Measurements from ENCODE around the gene ALX3. TPM values are rescaled to one million over a fixed set of nuclear protein-coding genes. Genes with fewer than 3 reads are reported as not detected.

ALX3 gene
- total RNA-seq, 4 donors from 2014 or later = not detected

DNA sequence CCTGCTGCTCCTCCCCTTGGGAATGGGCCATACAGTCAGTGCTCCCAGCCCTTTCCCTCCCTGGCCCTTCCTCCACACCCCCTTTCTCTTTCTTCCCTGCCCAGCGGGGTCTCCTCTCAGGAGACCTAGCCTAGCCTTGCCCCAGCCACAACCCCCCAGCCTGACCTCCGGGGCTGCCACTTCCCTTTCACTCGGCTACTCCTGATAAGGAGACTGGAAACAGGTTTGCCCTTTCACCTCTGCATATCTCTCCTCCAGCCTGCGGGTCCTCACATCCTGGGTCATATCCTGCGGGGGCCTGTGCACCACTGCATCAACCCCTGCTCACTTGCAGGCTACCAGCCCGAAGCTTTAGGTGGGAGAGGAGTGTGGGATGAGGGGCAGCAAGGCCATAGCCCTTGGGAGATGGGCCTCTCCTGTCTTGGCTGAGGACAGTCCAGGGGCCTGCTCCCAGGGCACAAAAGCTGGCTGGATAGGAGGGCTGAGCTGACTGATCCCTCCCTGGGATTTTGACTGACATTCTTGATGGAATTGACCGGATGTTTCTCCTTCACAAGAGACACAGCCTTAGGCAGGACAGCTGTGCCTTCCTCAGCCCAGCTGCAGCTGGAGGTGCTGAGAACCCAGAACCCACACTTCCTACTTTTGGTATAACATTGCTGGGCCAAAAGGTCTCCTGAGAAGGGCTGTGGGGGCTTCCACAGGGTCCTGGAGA, 19.2 kb upstream of the ALX3 start:
- Histone ChIP-seq H3K4me1 (no peaks in the 10 kb centered on the region), H3K36me3 (no peaks in the 10 kb centered on the region), H3K4me3 (replicated peaks in 1 of 3) (no peak overlapping the region), H3K9me3 (no peaks in the 10 kb centered on the region), H3K27ac (no peak overlapping the region), H3K27me3 (no peaks in the 10 kb centered on the region)
- 61 to 73% methylated on average over 6 to 7 of the region's 7 CpGs for WGBS, 2 donors
- TF ChIP-seq, protein P1, sequence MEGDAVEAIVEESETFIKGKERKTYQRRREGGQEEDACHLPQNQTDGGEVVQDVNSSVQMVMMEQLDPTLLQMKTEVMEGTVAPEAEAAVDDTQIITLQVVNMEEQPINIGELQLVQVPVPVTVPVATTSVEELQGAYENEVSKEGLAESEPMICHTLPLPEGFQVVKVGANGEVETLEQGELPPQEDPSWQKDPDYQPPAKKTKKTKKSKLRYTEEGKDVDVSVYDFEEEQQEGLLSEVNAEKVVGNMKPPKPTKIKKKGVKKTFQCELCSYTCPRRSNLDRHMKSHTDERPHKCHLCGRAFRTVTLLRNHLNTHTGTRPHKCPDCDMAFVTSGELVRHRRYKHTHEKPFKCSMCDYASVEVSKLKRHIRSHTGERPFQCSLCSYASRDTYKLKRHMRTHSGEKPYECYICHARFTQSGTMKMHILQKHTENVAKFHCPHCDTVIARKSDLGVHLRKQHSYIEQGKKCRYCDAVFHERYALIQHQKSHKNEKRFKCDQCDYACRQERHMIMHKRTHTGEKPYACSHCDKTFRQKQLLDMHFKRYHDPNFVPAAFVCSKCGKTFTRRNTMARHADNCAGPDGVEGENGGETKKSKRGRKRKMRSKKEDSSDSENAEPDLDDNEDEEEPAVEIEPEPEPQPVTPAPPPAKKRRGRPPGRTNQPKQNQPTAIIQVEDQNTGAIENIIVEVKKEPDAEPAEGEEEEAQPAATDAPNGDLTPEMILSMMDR (IDR thresholded peaks at IDR 0.05) = no peak
- no peak for TF ChIP-seq POLR2A (IDR thresholded peaks at IDR 0.05)
- no peak for DNase-seq
- intact Hi-C loops (cut with DNase I) = no loop called here

DNA sequence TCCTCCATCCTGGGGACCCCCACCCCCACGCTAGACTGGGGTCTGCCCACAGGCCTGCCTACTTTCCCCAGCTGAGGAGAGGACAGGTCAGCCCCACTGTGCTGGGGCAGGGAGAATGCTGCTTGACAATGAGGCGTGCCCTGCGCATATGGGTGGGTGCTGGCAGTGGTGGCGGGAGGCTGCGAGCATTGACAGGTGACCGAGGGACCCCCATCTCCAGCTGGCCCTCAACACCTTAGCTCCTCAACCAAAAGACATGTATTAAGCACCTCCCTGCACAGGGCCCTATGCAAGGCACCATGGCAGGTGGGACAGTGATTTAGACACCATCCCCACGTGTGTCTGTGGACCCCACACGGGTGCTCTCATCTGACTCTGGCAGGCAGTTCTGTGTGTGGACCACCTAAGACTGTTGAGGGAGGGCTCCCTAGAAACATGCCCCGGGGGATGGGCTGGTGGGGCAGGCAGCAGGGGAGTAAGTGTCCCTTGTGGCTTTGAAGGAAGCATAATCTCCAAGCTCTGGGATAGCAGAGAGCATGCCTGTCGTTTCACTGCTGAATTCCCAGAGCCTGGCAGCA, 18.4 kb upstream of the ALX3 start:
- no peaks in the 10 kb centered on the region for H3K9me3 ChIP-seq
- TF ChIP-seq, protein P1 (IDR thresholded peaks at IDR 0.05) = no peak
- no peak for TF ChIP-seq POLR2A (IDR thresholded peaks at IDR 0.05)
- peaks cover 7% of the 10 kb centered on the region for H3K27me3 ChIP-seq
- intact Hi-C loops (cut with DNase I) = no loop called here
- H3K4me3 ChIP-seq (replicated peaks in 1 of 3) = no peak overlapping the region
- H3K4me1 ChIP-seq = peaks cover 8% of the 10 kb centered on the region in 2 donors
- no peak overlapping the region for H3K27ac ChIP-seq
- no peaks in the 10 kb centered on the region for H3K36me3 ChIP-seq
- 65 to 81% methylated on average over 4 to 5 of the region's 10 CpGs for WGBS, 2 donors
- no peak for DNase-seq

DNA sequence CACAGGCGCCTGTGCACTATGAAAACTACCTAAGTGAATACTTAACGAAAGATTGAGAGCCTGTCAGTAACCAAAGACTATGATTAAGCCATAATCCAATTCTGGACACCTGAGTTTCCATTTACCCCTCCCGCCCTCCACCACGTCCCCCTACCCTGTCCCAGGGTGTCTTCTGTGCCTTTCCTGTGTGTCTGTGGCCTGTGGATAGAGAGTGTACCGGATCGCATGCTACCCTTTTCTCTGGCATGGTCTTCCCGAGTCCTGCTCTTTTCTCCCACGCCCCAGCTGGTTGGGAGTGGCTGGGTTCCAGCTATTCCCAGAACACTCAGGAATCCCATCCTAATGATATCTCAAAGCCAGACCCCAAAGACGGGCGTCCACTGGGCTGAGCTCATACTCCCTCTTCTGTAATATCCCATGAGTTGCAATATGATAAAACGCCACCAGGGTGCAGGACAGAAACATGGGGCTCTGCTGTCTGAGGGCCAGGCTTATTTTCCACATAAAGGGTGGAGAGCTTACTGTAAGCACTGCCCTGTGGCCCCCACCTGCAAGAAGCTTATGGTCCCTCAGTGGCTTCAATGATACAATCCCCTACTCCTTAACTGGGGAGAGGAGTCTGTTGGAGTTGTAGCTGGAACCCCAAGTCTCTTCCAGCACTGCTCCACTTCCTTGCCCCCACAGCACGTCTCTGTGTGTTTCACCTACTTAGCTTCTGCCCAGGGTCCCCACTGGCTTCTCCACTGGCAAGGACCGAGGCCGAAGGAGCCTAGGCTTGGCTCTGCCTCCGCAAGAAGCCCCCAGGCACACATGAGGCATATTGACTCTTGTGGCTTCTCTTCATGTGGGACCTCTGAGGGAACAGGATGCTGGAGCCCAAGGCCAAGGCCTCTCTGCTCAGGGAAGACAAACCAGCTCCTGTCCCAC, 17.6 kb upstream of the ALX3 start:
- intact Hi-C loops (cut with DNase I) = no loop called here
- Histone ChIP-seq H3K36me3 (no peaks in the 10 kb centered on the region), H3K27me3 (peaks cover 15% of the 10 kb centered on the region), H3K9me3 (no peaks in the 10 kb centered on the region), H3K27ac (no peak overlapping the region), H3K4me3 (replicated peaks in 1 of 3) (no peak overlapping the region), H3K4me1 (peaks cover 11 to 14% of the 10 kb centered on the region in 2 donors)
- DNase-seq = peak; percentile 15 to 17
- WGBS, 2 donors = 55 to 57% methylated on average over 14 to 15 of the region's 15 CpGs
- TF ChIP-seq, protein P1 (IDR thresholded peaks at IDR 0.05) = peak; percentile 19 to 69 (median 44)
- TF ChIP-seq POLR2A (IDR thresholded peaks at IDR 0.05) = no peak

DNA sequence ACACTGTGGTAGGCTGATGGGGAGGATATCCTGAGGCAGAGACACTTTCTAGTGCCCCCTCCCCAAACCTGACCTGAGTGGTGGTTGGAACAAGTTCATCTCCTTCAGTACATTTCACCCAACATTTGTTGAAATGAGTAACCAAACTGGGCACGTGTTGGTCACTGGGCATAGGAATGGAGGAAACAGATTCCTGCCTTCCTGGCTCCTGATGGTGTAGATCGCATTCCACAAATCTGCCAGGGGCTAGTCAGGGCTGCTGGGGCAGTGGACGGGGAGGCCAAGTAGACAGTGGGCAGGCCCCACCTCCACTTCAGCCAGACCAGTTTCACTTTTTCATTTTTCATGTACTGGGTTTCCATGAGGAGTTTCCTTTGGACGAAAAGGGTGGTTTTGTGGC, 16.5 kb upstream of the ALX3 start:
- H3K27ac ChIP-seq = no peak overlapping the region
- TF ChIP-seq, protein P1 (IDR thresholded peaks at IDR 0.05) = no peak
- no peak for TF ChIP-seq POLR2A (IDR thresholded peaks at IDR 0.05)
- H3K27me3 ChIP-seq = peaks cover 19% of the 10 kb centered on the region
- 77 to 87% methylated on average over 4 of the region's 4 CpGs for WGBS, 2 donors
- H3K4me1 ChIP-seq = peaks cover 11 to 14% of the 10 kb centered on the region in 2 donors
- intact Hi-C loops (cut with DNase I) = no loop called here
- no peaks in the 10 kb centered on the region for H3K36me3 ChIP-seq
- H3K4me3 ChIP-seq (replicated peaks in 1 of 3) = no peak overlapping the region
- H3K9me3 ChIP-seq = no peaks in the 10 kb centered on the region
- no peak for DNase-seq

All from thyroid gland (tissue), 4 donors.